Progenitor cell of endocrine pancreas (in vitro differentiated cells): Measurements from ENCODE around the gene EGLN3. TPM values are rescaled to one million over a fixed set of nuclear protein-coding genes. Genes with fewer than 3 reads are reported as not detected.

Source experiments
- DNase-seq: peaks from one replicate; pipeline ENCODE4 v3.0.0; 2021; ENCODE audit warnings: low spot score; ENCODE audit not compliant: unreplicated experiment
- H3K27ac Mint-ChIP-seq: 2 replicates; pipeline ENCODE4 v1.8.0; 2021; ENCODE audit warnings: mild to moderate bottlenecking, moderate library complexity, mixed read lengths
- H3K27me3 Mint-ChIP-seq: 2 replicates; pipeline ENCODE4 v1.8.0; 2021; ENCODE audit warnings: mixed read lengths
- H3K36me3 Mint-ChIP-seq: 2 replicates; pipeline ENCODE4 v1.8.0; 2022; ENCODE audit warnings: mixed read lengths; ENCODE audit not compliant: insufficient read depth
- H3K4me1 Mint-ChIP-seq: 2 replicates; pipeline ENCODE4 v1.8.0; 2021; ENCODE audit warnings: low read depth, mixed read lengths
- H3K4me3 Mint-ChIP-seq: 2 replicates; pipeline ENCODE4 v1.8.0; 2021; ENCODE audit warnings: low read depth, mild to moderate bottlenecking, moderate library complexity, mixed read lengths
- H3K9me3 Mint-ChIP-seq: 2 replicates; pipeline ENCODE4 v1.8.0; 2021; ENCODE audit warnings: low read depth, mixed read lengths
- CTCF ChIP-seq: fragments of 200-600 bp; sonication (generic); IDR thresholded peaks from one replicate; pipeline ENCODE4 v1.5.0; 2021; ENCODE audit warnings: antibody characterized with exemption, mild to moderate bottlenecking; ENCODE audit not compliant: unreplicated experiment
- total RNA-seq: library from RNA; stranded (reverse); gene quantifications from 2 replicates; pipeline ENCODE4 v1.2.1, GENCODE V29; 2021

EGLN3 gene
- total RNA-seq, 1 donor from 2014 or later: 9.5 TPM

- Mint-ChIP-seq H3K9me3 (no peaks in the 10 kb centered on the region), H3K4me3 (no peak overlapping the region), H3K27ac (no peak overlapping the region), H3K36me3 (no peaks in the 10 kb centered on the region), H3K27me3 (no peaks in the 10 kb centered on the region), H3K4me1 (no peaks in the 10 kb centered on the region)
- TF ChIP-seq CTCF: no peak
- DNase-seq: no peak
Observed at GRCh38 chr14:33903369-33903768, 47.5 kb downstream of the EGLN3 start.

- no peak for TF ChIP-seq CTCF
- no peak for DNase-seq
- H3K27ac Mint-ChIP-seq: no peak overlapping the region
- H3K27me3 Mint-ChIP-seq: no peaks in the 10 kb centered on the region
- H3K36me3 Mint-ChIP-seq: no peaks in the 10 kb centered on the region
- H3K4me1 Mint-ChIP-seq: no peaks in the 10 kb centered on the region
- no peaks in the 10 kb centered on the region for H3K9me3 Mint-ChIP-seq
- no peak overlapping the region for H3K4me3 Mint-ChIP-seq
Observed at GRCh38 chr14:33902363-33902762, 48.5 kb downstream of the EGLN3 start.

- H3K9me3 Mint-ChIP-seq: no peaks in the 10 kb centered on the region
- H3K27ac Mint-ChIP-seq: no peak overlapping the region
- no peak for TF ChIP-seq CTCF
- H3K4me3 Mint-ChIP-seq: no peak overlapping the region
- no peaks in the 10 kb centered on the region for H3K4me1 Mint-ChIP-seq
- no peaks in the 10 kb centered on the region for H3K36me3 Mint-ChIP-seq
- H3K27me3 Mint-ChIP-seq: no peaks in the 10 kb centered on the region
- DNase-seq: no peak
Observed at GRCh38 chr14:33901426-33902155, 49.3 kb downstream of the EGLN3 start.

- no peak for DNase-seq
- no peak for TF ChIP-seq CTCF
- Mint-ChIP-seq H3K27me3 (no peaks in the 10 kb centered on the region), H3K4me3 (no peak overlapping the region), H3K4me1 (no peaks in the 10 kb centered on the region), H3K9me3 (no peaks in the 10 kb centered on the region), H3K36me3 (no peaks in the 10 kb centered on the region), H3K27ac (no peak overlapping the region)
Observed at GRCh38 chr14:33900706-33901105, 50.2 kb downstream of the EGLN3 start.

- no peaks in the 10 kb centered on the region for H3K4me1 Mint-ChIP-seq
- no peak for DNase-seq
- no peak overlapping the region for H3K27ac Mint-ChIP-seq
- no peak for TF ChIP-seq CTCF
- H3K4me3 Mint-ChIP-seq: no peak overlapping the region
- H3K9me3 Mint-ChIP-seq: peaks cover 5% of the 10 kb centered on the region
- no peaks in the 10 kb centered on the region for H3K27me3 Mint-ChIP-seq
- peaks cover 3% of the 10 kb centered on the region for H3K36me3 Mint-ChIP-seq
Observed at GRCh38 chr14:33899723-33900341, 51.0 kb downstream of the EGLN3 start.
